ENCODE measurements around the gene CDH12. TPM values are rescaled to one million over a fixed set of nuclear protein-coding genes. Genes with fewer than 3 reads are reported as not detected.
"Not testable (repeated sequence)": the region's sequence is repeated elsewhere in the genome, so short reads cannot be mapped to it uniquely, and the experiment has no call there.

Gene CDH12
- total RNA-seq, 2 experiments from 2014 or later, result not detected

- CTCF ChIA-PET, POLR2A ChIA-PET: not testable (repeated sequence)
These were observed 640.7 kb downstream of the CDH12 start for GRCh38 chr5:22212254-22212991.

GRCh38 chr5:22208463-22208862 is 644.7 kb downstream of the CDH12 start:
- POLR2A ChIA-PET, CTCF ChIA-PET: not testable (repeated sequence)

DNA sequence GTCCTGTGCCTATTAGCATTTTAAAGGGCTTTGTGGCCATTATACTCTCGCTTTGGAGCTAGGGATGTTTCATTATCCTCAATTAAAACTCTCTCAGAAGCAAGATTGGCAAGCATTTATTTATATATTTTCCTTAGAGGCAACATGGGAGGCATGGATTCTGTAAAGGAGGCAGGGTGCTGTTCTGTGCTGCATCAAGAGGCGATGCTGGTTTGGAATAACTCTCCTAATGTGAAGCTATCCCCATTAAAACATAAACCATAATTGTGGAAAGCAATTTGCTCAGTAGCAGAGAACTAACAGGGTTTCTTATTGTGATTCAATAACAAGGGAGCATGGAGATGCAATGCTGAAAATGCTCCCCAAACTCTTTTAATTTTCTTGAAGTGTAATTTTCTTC is 664.5 kb downstream of the CDH12 start:
- CTCF ChIA-PET, POLR2A ChIA-PET: not testable (repeated sequence)

DNA sequence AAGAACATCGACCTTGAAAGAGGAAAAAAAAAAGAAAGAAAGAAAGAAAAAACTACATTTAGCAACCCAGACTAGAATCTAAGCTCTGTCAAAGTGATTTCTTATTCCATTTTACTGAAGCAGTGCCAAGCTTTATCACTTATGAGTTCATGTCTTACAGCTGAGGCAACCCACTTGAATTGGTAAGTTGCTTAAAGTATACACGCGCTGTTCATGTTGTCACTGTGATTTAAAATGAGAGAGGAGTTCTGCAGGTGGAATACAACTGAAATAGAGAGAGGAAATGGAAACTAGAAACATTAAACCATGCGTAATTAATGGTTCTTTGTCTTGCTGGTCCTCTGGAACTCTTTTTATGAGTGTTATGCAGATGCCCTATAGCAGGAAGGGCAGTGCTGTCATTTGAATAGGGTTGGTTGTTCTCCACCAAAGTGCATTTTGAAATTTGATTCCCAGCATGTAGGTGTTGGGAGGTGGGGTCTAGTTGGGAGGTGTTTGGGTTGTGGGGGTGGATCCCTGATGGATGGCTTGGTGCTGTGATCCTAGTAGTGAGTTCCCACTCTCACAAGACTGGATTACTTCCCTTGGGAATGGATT is 665.4 kb downstream of the CDH12 start:
- POLR2A ChIA-PET, CTCF ChIA-PET: not testable (repeated sequence)

DNA sequence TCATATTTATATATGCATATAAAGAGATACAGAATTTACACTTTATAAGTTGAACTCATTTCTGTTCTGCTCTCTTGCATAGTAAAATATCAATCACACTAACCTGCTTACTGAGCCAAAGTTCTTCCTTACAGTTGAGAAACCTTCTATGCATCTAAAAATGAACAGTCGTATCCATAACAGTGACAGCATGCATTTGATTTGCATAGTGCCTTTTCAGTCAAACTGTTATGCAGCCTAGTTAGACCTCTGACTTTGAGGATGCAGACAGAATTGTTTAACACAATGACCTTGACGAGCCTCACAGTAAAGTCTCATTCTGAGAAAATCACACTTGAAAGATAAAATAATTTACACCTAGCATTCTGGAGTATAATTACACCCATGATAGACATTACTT is 683.9 kb downstream of the CDH12 start:
- POLR2A ChIA-PET, CTCF ChIA-PET: not testable (repeated sequence)

DNA sequence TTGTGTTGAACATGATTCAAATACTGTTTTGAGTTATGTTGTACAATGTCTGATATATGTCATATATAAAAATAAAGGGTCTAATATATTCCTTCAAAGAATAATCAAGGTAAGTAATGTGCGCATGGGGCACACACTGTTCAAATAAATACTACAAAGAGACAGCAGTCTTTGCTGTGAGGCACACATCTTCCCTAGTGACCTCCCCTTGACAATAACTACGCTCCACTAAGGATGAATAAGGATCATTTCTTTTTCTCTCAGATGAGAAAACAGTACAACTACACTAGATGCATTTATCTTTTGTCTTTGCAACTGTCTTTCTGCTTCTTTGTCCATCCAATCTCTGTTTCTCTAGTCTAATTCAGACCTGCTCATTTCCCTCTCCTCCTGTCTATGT is 684.4 kb downstream of the CDH12 start:
- POLR2A ChIA-PET, CTCF ChIA-PET: not testable (repeated sequence)

GRCh38 chr5:22165931-22166330 is 687.2 kb downstream of the CDH12 start:
- CTCF ChIA-PET, POLR2A ChIA-PET: not testable (repeated sequence)

GRCh38 chr5:22164910-22165748 is 688.0 kb downstream of the CDH12 start:
- POLR2A ChIA-PET, CTCF ChIA-PET: not testable (repeated sequence)

GRCh38 chr5:22156953-22157352 is 696.2 kb downstream of the CDH12 start:
- CTCF ChIA-PET, result not testable (repeated sequence)

GRCh38 chr5:22154779-22155178 is 698.4 kb downstream of the CDH12 start:
- CTCF ChIA-PET, POLR2A ChIA-PET: not testable (repeated sequence)

More at GRCh38 chr5:22156953-22157352, 696.2 kb downstream of the CDH12 start:
- POLR2A ChIA-PET, result not testable (repeated sequence)

DNA sequence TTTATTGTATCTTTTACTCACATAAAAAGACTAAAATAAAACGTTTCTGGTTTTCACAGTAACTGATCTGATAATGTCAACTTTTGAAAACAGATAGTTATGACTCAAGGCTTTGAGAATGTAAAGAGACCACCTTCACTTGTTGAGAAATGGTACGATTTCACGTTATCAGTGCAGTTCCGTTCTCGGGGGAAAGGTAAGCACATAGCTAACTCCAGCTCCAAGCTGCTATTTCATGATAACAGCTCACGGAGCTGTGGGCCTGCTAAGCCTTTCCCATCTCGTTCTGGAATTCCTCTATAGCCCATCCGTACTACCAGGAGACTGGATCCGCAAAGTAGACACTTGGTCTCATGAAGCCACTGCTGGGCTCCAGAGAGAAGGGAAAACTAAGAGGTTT is 701.3 kb downstream of the CDH12 start:
- POLR2A ChIA-PET, CTCF ChIA-PET: not testable (repeated sequence)

DNA sequence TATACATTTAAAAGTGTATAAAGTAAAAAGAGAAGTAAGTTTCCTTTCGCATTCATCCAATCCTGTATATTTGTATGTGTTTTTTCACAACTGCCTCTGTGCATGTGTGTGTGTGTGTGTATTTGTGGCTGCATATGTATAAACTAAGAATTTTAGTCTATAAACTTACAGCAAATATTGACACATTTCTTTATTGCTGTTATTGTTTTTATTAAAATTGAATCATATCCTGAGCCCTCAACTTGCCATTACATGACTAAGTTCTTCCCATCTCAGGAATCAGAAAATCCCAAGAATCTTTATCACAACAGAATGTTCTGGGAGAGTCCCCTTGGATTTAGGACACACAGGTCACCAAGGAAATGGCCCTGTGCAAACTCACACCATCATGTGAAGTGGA is 712.7 kb downstream of the CDH12 start:
- POLR2A ChIA-PET, CTCF ChIA-PET: not testable (repeated sequence)

- POLR2A ChIA-PET, result not testable (repeated sequence)
These were observed 713.4 kb downstream of the CDH12 start for GRCh38 chr5:22139662-22140300.

GRCh38 chr5:22111320-22111719 is 741.8 kb downstream of the CDH12 start:
- ChIA-PET CTCF (no interaction called here), POLR2A (no interaction called here)

More at GRCh38 chr5:22139662-22140300, 713.4 kb downstream of the CDH12 start:
- CTCF ChIA-PET, result not testable (repeated sequence)

- CTCF ChIA-PET, result no interaction called here
- POLR2A ChIA-PET, result no interaction called here
These were observed 743.8 kb downstream of the CDH12 start for GRCh38 chr5:22109315-22109714.

DNA sequence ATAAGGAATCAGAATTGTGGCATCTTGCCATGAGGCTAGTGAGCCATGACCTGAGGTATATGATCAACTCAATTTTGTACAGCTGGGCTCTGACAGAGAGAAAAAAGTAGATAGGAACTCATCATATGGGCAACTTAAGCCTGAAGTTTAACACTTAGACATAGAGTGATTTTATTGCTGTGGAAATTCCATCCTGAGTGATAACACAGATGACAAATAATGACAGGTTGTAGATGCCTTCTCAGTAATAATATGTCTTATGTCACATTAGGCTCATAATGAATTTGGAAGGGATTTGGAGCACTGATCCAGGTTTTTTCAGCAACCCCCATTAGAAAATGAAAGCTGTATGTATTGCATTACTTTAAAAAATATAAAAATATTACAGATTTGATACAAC is 744.6 kb downstream of the CDH12 start:
- ChIA-PET POLR2A (no interaction called here), CTCF (no interaction called here)

DNA sequence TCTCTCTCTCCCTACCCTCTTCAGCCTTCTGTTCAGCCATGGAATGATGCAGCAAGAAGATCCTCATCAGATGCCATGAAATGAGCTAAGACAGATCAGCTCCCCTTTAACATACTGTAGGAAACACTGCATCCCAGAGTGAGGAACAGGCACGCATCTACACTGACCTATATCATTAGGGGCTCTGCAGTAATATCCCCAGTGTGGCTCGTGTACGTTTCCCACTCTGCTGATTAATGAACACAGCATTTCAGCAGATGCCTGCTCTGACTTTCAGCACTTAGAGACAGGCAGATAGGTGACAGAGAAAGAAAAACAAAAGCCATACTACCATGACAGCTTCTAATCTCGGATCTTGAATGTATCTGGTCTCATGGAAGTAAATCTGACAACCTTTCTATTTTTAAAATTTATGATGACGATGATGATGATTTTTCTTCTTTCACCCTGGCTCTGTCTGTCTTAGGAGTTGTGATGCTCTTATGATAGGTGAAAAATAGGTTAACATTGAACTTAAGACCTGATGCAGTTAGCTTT is 750.3 kb downstream of the CDH12 start:
- POLR2A ChIA-PET, result no interaction called here
- CTCF ChIA-PET, result no interaction called here

GRCh38 chr5:22088517-22088916 is 764.6 kb downstream of the CDH12 start:
- POLR2A ChIA-PET, result no interaction called here
- CTCF ChIA-PET, result no interaction called here

DNA sequence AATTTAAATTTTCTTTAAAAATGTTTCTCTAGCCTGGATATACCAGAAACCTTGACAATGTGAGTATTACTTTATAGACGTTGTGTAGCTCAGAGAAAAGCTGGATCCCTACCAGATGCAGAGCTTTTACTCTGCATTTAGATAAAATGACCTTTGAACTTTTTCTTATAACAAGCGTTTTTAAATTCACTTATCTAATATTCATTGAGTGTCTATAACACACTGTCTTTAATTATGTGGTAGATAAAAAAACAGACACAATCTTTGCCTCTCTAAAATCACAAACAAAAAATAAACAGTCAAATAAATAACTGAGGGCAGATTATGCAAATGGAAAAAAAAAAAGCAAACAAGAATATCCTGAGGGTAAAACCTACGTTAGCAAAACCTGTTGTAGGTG is 773.6 kb downstream of the CDH12 start:
- ChIA-PET POLR2A (no interaction called here), CTCF (no interaction called here)

GRCh38 chr5:22079002-22079401 is 774.1 kb downstream of the CDH12 start:
- ChIA-PET POLR2A (no interaction called here), CTCF (no interaction called here)

- CTCF ChIA-PET, result no interaction called here
- POLR2A ChIA-PET, result no interaction called here
These were observed 776.6 kb downstream of the CDH12 start for GRCh38 chr5:22076586-22076985.

All from activated CD8-positive, alpha-beta memory T cell treated with anti-CD3 and anti-CD28 coated beads for 36 hours (primary cell).